Measurements from ENCODE around the gene ERP44. TPM values are rescaled to one million over a fixed set of nuclear protein-coding genes. Genes with fewer than 3 reads are reported as not detected.

Gene ERP44
- total RNA-seq (2021; ENCODE audit: unreplicated experiment) (9.4 TPM), Bru-seq, nascent RNA (percentile 77 among the genes with signal in this experiment), BruChase-seq, experiment 1, labeled RNA remaining after a 6-hour chase (percentile 67 among the genes with signal in this experiment), BruChase-seq, experiment 2, labeled RNA remaining after a 2-hour chase (percentile 65 among the genes with signal in this experiment)
- polyA plus RNA-seq (2012) = 8.8 and 9.7 TPM in 2 replicates
- long read RNA-seq, full-length matches to known transcripts = 63 of 78 reads
- long read RNA-seq, partial matches to known transcripts = 0 of 78 reads
- long read RNA-seq, other reads (novel, unspliced or antisense) = 15 of 78 reads

GRCh38 chr9:100098887-100099721, at the start of gene ERP44, which contains the start of gene INVS:
TSS of gene ERP44 (minus strand) at chr9:100099000. CDS start at chr9:100098840, 160 bp downstream.
TSS of gene INVS (plus strand) at chr9:100099243. CDS start at chr9:100104522, 5,279 bp downstream.
- RAD21 ChIA-PET (ENCODE audit: low non-redundant PET in 1 of 2, low total read pairs in 2 of 2, uncharacterized antibody in 2 of 2, unreplicated experiment in 2 of 2) = no interaction called here
- intact Hi-C loops (cut with micrococcal nuclease) = loop anchor here (5.0 kb wide), 1 partner anchor 277 kb away; the partner anchor contains the start of gene NR4A3
- Histone ChIP-seq H3K27ac (ENCODE audit: low read depth, low read length) (peak within 1 kb of the TSS; percentile 73), H3K27me3 (ENCODE audit: insufficient read depth, low read length) (no peaks in the 10 kb centered on the region), H3K79me2 (ENCODE audit: insufficient read depth, low read length) (peaks cover 54% of the 10 kb centered on the region), H2AFZ (ENCODE audit: low read depth, low read length, poor library complexity, severe bottlenecking) (peak within 1 kb of the TSS; percentile 1), H3K9ac (ENCODE audit: low read length) (peak within 1 kb of the TSS; percentile 77), H3K4me3 (replicated peaks in 1 of 2; ENCODE audit: low read depth in 1 of 2, low read length in 2 of 2) (peak within 1 kb of the TSS; percentile 90 to 97), H3K4me1 (ENCODE audit: control insufficient read depth in 1 of 2, insufficient read depth in 2 of 2, low read length in 2 of 2) (peaks cover 0 to 12% of the 10 kb centered on the region in 2 experiments; a peak in 3 of 4 replicates), H3K36me3 (ENCODE audit: control insufficient read depth in 1 of 2, insufficient read depth in 2 of 2, low read length in 2 of 2) (no peaks in the 10 kb centered on the region), H4K20me1 (ENCODE audit: insufficient read depth) (peaks cover 6% of the 10 kb centered on the region; the same call in 1 of the 2 replicates), H3K9me3 (ENCODE audit: control insufficient read depth in 1 of 2, insufficient read depth in 1 of 2, low read depth in 1 of 2, low read length in 2 of 2) (no peaks in the 10 kb centered on the region), H3K4me2 (ENCODE audit: low read length) (peak within 1 kb of the TSS; percentile 91), H3K9me2 (ENCODE audit: insufficient read depth) (no peaks in the 10 kb centered on the region)
- peak; percentile 97 for DNase-seq (ENCODE audit: low read depth, low spot score)
- TF ChIP-seq POLR2A (IDR thresholded peaks at IDR 0.05; ENCODE audit: borderline replicate concordance, extremely low read depth, insufficient read depth, insufficient read length) = peak; percentile 31
- TF ChIP-seq EZH2phosphoT487 (IDR thresholded peaks at IDR 0.05; ENCODE audit: borderline replicate concordance) = no peak
- TF ChIP-seq JUND (IDR thresholded peaks at IDR 0.05) = no peak
- TF ChIP-seq TCF7L2 (IDR thresholded peaks at IDR 0.05; ENCODE audit: borderline replicate concordance, extremely low read depth, insufficient read depth, insufficient read length) = peak; percentile 93
- TF ChIP-seq SIN3A (IDR thresholded peaks at IDR 0.05; ENCODE audit: low read depth) = peak; percentile 75; the same call in 1 of the 2 replicates
- no peak for TF ChIP-seq ZNF274 (IDR thresholded peaks at IDR 0.05; ENCODE audit: low read depth, low read length)
- peak; percentile 99 for TF ChIP-seq ZFX (IDR thresholded peaks at IDR 0.05)
- TF ChIP-seq CTCF (IDR thresholded peaks at IDR 0.05 in 2 of 3, conservative IDR thresholded peaks at IDR 0.05 in 1 of 3; ENCODE audit: borderline replicate concordance in 1 of 3, insufficient read depth in 1 of 3, low read depth in 2 of 3, low read length in 2 of 3) = no peak
- no peak for TF ChIP-seq REST (IDR thresholded peaks at IDR 0.05; ENCODE audit: low read depth)
- TF ChIP-seq YY1 (IDR thresholded peaks at IDR 0.05; ENCODE audit: extremely low read depth, insufficient replicate concordance, low read depth, low read length) = peak; percentile 59
- peak; percentile 83; the same call in 1 of the 2 replicates for TF ChIP-seq SP1 (IDR thresholded peaks at IDR 0.05; ENCODE audit: low read depth)
- no peak; the same call in 1 of the 2 replicates for TF ChIP-seq CBX3 (IDR thresholded peaks at IDR 0.05; ENCODE audit: low read depth)
- TF ChIP-seq POLR2AphosphoS5 (IDR thresholded peaks at IDR 0.05; ENCODE audit: low read depth, low read length) = peak; percentile 88
- TF ChIP-seq ELF1 (IDR thresholded peaks at IDR 0.05; ENCODE audit: borderline replicate concordance, low read depth) = peak; percentile 97
- POLR2A ChIA-PET = no interaction called here
- peak; percentile 96 for ATAC-seq
- CTCF ChIA-PET = no interaction called here
- no TSS peak for BruUV-seq (replicated peaks)

All from HCT116 (cell line).